Measurements from ENCODE around the gene RC3H1. TPM values are rescaled to one million over a fixed set of nuclear protein-coding genes. Genes with fewer than 3 reads are reported as not detected.

RC3H1 gene
- total and polyA plus RNA-seq, 10 of the 15 experiments (the other 5 are each of a cell fraction or from before 2014, with no cell fraction given) = 1.4 to 33.9 (median 11.8) TPM

DNA sequence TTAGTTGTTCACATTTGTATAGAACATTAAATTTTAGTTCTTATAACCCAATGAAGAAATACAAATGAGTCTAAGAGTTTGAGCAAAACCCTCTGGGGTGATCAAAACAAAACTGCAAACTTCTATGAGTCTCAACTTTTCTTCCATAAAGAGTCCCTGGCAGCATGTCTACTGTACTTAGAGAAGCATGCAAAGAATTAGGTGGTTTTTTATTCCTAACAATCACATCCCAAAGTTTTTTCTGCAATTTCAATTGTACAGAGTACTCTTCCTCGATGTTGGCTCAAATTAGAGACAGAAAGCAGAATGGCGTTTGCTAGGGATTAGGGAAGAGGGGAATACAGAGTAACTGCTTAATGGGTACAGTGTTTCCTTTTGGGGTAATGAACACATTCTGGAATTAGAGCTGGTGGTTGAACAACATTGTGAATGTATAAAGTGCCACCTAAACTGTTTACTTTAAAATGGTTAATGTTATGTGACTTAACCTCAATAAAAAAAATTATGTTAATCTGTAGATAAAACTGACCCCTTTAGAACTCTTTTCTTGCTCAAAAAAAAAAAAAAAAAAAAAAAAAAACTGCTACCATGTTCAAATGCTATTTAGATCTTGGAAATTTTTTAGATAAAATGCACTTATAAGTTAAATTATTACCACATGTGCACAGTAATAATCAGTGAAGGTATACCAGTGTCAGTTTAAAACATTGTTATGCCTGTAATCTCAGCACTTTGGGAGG lies 4.8 kb downstream of the RC3H1 start:
- ChIA-PET POLR2A (interaction anchor here (1.4 kb wide), 1 partner anchor 12 kb away, joined by 3 read pairs; no protein-coding TSS in a partner anchor), SMC1A (ENCODE audit: uncharacterized antibody, unreplicated experiment) (interaction anchor here (0.7 to 2.5 kb wide), 3 partner anchors 12 to 50 kb away, joined by 3 to 14 read pairs (median 3); no protein-coding TSS in a partner anchor), CTCF (interaction anchor here (0.6 to 1.3 kb wide), 3 partner anchors 12 to 26 kb away, joined by 3 read pairs; no protein-coding TSS in a partner anchor), RAD21 (ENCODE audit: unreplicated experiment) (interaction anchor here (0.6 to 3.6 kb wide), 3 partner anchors 12 to 157 kb away, joined by 4 to 23 read pairs (median 5); no protein-coding TSS in a partner anchor)
- no peak for DNase-seq (ENCODE audit: low read depth, low spot score)
- Histone ChIP-seq H4K20me1 (ENCODE audit: control insufficient read depth, insufficient read depth) (peaks cover 5% of the 10 kb centered on the region; the same call in 1 of the 2 replicates), H3K9ac (ENCODE audit: control insufficient read depth, insufficient read depth, low read length) (no peak overlapping the region), H3K79me2 (ENCODE audit: control insufficient read depth, insufficient read depth, low read length) (peaks cover 81% of the 10 kb centered on the region), H3K36me3 (ENCODE audit: control insufficient read depth in 2 of 2, insufficient read depth in 2 of 2, low read length in 1 of 2) (no peaks in the 10 kb centered on the region; a peak in 1 of 4 replicates), H3K9me3 (replicated peaks; ENCODE audit: control insufficient read depth, insufficient read depth, low read length) (no peaks in the 10 kb centered on the region; the same call in 2 of the 3 replicates), H3K27ac (ENCODE audit: control insufficient read depth, insufficient read depth) (no peak overlapping the region), H3K4me3 (peak overlapping the region; percentile 34), H2AFZ (ENCODE audit: control insufficient read depth, low read depth, low read length) (no peak overlapping the region), H3K4me1 (ENCODE audit: control insufficient read depth, insufficient read depth, low read length) (no peaks in the 10 kb centered on the region), H3K4me2 (ENCODE audit: control insufficient read depth, insufficient read depth) (no peak overlapping the region; the same call in 1 of the 2 replicates), H3K27me3 (replicated peaks in 1 of 2; ENCODE audit: control insufficient read depth in 2 of 2, insufficient read depth in 2 of 2, low read length in 1 of 2) (no peaks in the 10 kb centered on the region)
- BruUV-seq (replicated peaks) = no TSS peak
- no peak for FAIRE-seq
- in situ Hi-C loops (cut with MboI) = no loop called here
- intact Hi-C loops (cut with micrococcal nuclease; ENCODE audit: unreplicated experiment) = no loop called here
- 57% methylated on average over 2 of the region's 2 CpGs for WGBS (ENCODE audit: insufficient coverage, insufficient replicate concordance, low lambda C conversion rate, missing lambda C conversion rate)
- no peak for ATAC-seq
- TF ChIP-seq CBX5 (IDR thresholded peaks at IDR 0.05; ENCODE audit: low read depth) (no peak), KLF5 (IDR thresholded peaks at IDR 0.05; ENCODE audit: partially characterized antibody) (no peak), SMAD1 (IDR thresholded peaks at IDR 0.05; ENCODE audit: low read depth, partially characterized antibody) (no peak), FOXM1 (IDR thresholded peaks at IDR 0.05; ENCODE audit: low read depth, low read length) (no peak), SIX5 (IDR thresholded peaks at IDR 0.05; ENCODE audit: low read depth, low read length, severe bottlenecking) (no peak), BMI1 (IDR thresholded peaks at IDR 0.05; ENCODE audit: borderline replicate concordance) (no peak), YY1 (IDR thresholded peaks at IDR 0.05; ENCODE audit: low read depth, low read length) (no peak), CHD2 (IDR thresholded peaks at IDR 0.05; ENCODE audit: borderline replicate concordance, low read depth, low read length) (no peak), CBX3 (IDR thresholded peaks at IDR 0.05; ENCODE audit: borderline replicate concordance, low read depth) (no peak), HDAC2 (IDR thresholded peaks at IDR 0.05) (no peak), BCL3 (IDR thresholded peaks at IDR 0.05; ENCODE audit: borderline replicate concordance, insufficient read depth, low read depth, low read length, poor library complexity, severe bottlenecking) (no peak), KAT2A (conservative IDR thresholded peaks at IDR 0.05; ENCODE audit: control insufficient read depth, low read depth, low read length) (no peak), WRNIP1 (IDR thresholded peaks at IDR 0.05; ENCODE audit: borderline replicate concordance, low read depth, low read length) (no peak), USF2 (IDR thresholded peaks at IDR 0.05; ENCODE audit: borderline replicate concordance, low read depth, low read length) (no peak), NFYA (IDR thresholded peaks at IDR 0.05; ENCODE audit: borderline replicate concordance, low read depth, low read length) (no peak), PAX5 (IDR thresholded peaks at IDR 0.05; ENCODE audit: borderline replicate concordance, low read depth, low read length) (no peak)
- TF ChIP-seq, protein P1, sequence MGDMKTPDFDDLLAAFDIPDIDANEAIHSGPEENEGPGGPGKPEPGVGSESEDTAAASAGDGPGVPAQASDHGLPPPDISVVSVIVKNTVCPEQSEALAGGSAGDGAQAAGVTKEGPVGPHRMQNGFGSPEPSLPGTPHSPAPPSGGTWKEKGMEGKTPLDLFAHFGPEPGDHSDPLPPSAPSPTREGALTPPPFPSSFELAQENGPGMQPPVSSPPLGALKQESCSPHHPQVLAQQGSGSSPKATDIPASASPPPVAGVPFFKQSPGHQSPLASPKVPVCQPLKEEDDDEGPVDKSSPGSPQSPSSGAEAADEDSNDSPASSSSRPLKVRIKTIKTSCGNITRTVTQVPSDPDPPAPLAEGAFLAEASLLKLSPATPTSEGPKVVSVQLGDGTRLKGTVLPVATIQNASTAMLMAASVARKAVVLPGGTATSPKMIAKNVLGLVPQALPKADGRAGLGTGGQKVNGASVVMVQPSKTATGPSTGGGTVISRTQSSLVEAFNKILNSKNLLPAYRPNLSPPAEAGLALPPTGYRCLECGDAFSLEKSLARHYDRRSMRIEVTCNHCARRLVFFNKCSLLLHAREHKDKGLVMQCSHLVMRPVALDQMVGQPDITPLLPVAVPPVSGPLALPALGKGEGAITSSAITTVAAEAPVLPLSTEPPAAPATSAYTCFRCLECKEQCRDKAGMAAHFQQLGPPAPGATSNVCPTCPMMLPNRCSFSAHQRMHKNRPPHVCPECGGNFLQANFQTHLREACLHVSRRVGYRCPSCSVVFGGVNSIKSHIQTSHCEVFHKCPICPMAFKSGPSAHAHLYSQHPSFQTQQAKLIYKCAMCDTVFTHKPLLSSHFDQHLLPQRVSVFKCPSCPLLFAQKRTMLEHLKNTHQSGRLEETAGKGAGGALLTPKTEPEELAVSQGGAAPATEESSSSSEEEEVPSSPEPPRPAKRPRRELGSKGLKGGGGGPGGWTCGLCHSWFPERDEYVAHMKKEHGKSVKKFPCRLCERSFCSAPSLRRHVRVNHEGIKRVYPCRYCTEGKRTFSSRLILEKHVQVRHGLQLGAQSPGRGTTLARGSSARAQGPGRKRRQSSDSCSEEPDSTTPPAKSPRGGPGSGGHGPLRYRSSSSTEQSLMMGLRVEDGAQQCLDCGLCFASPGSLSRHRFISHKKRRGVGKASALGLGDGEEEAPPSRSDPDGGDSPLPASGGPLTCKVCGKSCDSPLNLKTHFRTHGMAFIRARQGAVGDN (IDR thresholded peaks at IDR 0.05) = no peak
